GM11168 (cell line): Measurements from ENCODE around the gene SLC16A4.
"Not testable (repeated sequence)": the region's sequence is repeated elsewhere in the genome, so short reads cannot be mapped to it uniquely, and the experiment has no call there.

ENCODE experiments used
- in situ Hi-C: fragments of 300-500 bp; cut with MboI; formaldehyde crosslinking; loops from one replicate; pipeline ENCODE4 v1.12.0; 2022; ENCODE audit warnings: low sequenced_read_pairs; ENCODE audit not compliant: unreplicated experiment

The SLC16A4 gene

DNA sequence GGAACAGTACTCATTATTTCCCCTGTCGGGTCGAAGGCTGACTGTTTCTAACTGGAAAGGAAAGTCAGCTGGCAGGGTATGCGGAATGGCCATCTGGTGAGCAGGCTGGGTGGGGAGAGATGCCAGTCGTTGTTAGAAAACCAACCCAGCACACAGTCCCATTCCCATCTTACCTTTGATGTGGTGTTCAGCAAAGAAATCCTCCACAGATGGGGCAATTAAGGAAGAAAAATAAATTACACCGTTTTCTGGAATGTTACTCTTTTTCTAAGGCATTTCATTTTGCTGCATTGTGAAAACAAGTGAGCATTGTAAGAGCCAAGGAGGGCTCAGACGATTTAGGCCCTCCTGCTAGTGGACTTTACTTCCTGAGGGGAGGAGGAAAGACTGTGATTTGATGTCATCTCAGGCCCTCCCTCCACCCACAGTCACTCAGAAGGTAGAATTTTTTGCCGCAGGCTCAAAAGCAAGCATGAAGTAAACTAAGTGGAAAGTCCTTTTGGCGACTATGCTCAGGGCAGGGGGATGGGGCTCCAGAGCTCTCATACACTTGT, at the start of gene SLC16A4:
SLC16A4 (minus strand) TSS at position 335 of the 554 bp plus-strand sequence. CDS start 1,703 bp downstream, outside the sequence.
- in situ Hi-C loops: no loop called here

DNA sequence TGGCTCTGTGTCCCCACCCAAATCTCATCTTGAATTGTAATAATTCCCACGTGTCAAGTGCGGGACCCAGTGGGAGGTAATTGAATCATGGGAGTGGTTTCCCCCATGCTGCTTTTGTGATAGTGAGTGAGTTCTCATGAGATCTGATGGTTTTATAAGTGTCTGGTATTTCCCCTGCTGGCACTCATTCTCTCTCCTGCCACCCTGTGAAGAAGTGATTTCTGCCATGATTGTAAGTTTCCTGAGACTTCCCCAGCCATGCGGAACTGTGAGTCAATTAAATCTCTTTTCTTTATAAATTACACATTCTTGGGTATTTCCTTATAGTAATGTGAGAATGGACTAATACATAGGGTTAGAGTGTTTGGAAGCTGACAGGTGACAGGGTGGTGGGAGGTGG, 49.0 kb upstream of the SLC16A4 start:
- in situ Hi-C loops: not testable (repeated sequence)

DNA sequence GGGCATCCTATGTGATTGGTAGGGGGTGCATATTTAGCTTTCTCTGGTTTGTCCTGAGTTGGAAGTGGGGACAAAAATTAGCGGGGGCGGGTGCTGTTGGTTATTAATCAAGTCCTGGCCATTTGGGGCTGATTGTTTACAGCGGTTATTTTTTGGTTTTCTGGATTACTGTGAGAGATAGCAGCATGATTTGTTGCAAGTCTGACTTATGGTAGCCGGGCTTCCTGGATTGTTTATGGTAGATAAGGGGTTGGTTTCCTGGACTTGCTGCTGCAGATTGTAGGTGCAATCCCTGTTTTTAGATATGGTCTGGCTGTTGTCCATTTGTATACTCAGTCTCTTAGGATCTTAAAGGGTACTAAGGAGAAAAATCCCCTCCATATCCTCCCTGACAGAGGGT, 48.1 kb upstream of the SLC16A4 start:
- in situ Hi-C loops: no loop called here

DNA sequence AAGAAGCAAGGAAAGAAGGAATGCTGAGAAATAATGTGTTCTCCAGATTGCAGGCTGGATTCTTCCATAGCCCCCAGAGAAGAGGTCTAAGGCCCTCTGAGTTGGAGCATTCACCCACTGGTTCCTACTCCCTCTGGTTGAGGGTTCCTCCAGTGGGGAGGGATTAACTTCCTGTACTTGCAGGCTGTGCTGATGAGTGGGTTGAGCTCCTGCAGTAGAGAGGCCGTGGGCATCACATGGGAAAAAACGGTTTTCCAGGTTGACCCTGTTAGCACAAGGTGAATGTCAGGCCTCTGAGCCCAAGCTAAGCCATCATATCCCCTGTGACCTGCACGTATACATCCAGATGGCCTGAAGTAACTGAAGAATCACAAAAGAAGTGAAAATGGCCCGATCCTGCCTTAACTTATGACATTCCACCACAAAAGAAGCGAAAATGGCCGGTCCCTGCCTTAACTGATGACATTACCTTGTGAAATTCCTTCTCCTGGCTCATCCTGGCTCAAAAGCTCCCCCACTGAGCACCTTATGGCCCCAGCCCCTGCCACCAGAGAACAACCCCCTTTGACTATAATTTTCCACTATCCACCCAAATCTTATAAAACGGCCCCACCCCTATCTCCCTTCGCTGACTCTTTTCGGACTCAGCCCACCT, 46.9 kb upstream of the SLC16A4 start:
- in situ Hi-C loops: not testable (repeated sequence)

DNA sequence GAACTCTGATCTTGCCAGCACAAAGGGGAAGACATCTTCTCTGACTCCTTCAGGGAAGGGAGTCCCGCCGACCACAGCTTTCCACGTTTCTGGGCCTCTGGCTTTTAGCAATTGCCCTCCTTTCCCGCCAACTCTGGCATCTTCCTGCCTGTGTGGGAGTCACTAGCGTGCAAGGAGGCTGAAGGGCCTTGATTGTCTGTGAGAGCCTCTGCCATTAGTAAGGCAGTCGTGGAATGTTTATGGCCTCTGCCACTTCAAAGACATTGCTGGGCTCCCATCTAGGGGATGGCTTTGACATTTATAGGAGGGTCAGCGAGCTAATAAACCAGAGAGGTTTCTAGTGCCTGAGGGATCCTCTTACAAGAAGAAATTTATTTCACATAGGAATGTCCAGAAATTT, 45.8 kb upstream of the SLC16A4 start:
- in situ Hi-C loops: no loop called here

DNA sequence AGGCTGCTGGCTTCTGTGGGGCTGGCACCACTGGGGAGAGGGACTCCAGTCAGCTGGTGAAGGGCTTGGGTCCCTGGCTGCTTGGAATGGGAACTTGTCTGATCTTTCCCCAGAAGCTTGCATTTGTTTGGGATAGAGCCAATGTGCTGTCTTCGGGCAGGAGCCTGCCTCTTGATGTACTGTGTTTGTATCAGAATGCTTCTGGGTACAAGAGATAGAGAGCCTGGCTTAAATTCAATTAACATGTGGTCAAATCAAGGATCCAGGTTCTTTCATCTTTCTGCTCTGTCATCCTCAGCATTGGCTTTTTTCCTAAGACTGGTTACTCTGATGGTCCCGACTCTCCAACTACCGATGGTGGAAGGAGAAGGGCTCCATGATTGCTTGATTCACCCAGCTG, 44.1 kb upstream of the SLC16A4 start:
- in situ Hi-C loops: no loop called here

DNA sequence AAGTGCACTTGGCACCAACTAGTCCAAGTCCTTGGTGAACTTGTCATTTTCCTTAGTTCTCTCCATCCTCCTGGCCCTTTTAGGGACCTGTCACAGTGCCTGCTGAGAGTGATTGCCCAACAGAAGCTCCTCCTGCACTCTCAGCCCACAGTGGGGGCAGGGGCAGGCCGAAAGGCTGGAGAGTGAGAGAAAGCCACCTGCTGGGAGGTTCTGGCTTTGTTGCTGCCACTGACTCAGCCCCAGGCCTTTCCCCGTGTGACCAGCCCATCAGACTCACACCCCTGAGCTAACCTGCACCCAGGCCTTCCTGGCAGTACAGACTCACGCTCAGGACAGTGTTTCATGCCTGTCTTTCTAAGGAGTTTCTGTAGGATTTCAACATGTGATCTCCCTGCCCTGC, 43.0 kb upstream of the SLC16A4 start:
- in situ Hi-C loops: no loop called here

DNA sequence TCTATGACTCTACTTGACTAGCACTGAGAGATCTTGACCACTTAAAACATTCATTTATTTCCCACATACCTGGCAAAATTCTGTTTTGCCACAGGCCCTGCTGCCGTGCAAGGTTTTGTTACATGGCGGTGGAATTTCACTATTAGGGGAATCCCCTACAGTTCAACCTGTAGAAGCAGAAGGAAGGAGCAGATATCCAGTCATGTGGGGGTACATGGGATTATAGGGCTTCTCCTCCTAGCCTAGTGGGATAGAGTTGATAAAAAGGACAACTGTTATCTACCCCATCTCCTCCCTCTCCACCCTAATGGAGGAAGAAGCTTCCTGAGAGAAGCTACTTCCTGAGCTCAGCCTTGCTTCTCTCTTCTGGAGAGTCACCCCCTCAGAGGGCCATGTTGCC, 42.4 kb upstream of the SLC16A4 start:
- in situ Hi-C loops: no loop called here

DNA sequence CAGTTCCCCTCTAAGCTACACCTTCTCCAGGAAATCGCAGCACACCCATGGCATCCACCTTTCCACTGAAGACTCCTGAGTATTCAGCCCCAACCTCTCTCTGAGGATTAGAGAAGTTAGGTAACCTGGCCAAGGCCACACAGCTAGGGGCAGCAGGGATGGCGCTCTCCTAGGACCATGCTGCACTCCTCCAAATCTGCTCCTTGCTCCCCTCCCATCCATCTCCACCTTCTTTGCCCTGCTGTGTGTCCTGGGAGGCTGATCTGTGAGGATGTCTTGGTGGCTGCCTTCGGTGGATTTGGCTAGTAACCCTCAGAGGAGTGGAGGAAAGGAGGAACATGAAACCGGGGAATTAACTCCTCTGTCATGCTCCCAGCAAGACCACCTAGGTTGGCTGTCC, 40.1 kb upstream of the SLC16A4 start:
- in situ Hi-C loops: no loop called here

DNA sequence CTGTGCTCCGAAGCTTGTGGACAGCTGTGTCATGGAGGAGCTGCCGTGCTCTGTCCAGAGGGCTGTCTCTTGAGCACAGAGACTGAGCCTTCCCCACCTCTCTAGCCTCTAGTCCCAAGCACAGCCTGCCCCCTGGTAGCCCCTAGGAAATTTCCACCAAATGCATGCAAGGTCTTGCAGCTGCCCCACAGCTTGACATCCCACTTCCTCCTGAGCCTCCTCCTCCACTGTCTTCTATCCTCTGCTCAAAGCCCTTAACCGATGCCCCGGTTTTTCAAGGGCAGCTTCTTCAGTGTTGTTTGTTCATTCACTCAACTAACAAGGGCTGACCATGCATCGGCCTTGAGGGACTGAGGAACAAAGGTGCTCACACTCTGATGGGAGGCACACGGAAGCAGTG, 39.5 kb upstream of the SLC16A4 start:
- in situ Hi-C loops: no loop called here

DNA sequence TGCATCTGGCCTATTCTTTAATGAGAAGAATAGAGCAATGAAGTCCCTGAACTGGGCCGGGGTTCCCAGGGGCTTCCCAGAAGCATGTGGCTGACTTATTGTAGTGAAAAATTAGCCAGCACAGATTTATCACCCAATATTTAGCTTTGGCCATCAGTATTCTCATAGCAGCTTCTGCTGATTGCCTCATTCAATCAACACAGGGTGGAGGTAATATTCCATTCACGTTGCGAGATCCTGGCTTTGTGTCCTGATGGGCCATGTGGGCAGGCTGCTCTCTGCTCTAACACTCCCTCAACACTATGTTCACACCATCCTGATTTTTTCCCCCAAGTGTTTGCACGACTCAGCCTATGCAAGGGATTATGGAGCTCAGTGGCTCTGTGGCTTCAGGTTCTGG, 38.1 kb upstream of the SLC16A4 start:
- in situ Hi-C loops: no loop called here

DNA sequence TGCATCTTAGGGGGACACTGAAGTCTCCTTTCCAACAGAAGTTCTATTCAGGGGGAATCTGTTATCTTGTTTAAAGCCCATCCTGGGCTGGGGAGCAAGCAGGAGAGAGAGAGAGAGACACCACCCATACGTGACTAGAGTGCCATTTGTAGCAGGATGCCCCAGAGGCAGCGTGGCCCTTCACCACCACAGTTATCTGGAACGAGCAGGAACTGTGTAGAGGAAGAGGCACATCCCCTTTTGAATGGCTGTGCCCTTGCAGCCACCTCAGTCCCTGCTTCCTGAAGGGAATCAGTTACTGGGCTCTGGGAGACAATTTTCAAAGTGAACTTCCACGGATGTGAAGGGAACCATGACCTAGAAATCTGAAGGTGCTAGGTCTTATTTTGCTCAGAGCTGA, 36.0 kb upstream of the SLC16A4 start:
- in situ Hi-C loops: no loop called here

DNA sequence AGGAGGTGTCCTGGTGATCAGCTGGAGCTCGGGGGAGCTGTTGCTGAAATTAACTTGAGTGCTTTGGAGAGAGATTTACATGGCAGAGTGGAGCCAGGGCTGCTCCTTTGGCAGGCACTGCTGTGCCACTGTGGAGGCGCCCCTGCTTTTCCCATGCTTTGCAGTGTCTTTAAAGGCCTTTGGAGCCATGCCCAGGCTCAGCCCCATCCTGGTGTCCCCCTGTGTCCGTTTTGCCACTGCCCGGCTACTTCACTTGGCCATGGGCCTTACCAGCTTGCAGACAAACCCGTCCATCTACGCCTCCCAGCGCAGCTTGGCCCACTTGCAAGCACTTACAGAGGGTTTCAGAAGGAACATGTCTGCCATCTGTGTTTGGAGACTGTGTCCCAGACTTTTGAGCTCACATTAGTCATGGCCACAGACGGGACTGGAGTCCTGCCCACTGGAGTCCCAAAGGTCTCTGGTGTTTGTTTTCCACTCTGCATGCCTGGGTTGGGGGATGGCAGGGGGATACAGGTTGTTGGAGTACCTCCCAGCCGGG, 34.9 kb upstream of the SLC16A4 start:
- in situ Hi-C loops: no loop called here

DNA sequence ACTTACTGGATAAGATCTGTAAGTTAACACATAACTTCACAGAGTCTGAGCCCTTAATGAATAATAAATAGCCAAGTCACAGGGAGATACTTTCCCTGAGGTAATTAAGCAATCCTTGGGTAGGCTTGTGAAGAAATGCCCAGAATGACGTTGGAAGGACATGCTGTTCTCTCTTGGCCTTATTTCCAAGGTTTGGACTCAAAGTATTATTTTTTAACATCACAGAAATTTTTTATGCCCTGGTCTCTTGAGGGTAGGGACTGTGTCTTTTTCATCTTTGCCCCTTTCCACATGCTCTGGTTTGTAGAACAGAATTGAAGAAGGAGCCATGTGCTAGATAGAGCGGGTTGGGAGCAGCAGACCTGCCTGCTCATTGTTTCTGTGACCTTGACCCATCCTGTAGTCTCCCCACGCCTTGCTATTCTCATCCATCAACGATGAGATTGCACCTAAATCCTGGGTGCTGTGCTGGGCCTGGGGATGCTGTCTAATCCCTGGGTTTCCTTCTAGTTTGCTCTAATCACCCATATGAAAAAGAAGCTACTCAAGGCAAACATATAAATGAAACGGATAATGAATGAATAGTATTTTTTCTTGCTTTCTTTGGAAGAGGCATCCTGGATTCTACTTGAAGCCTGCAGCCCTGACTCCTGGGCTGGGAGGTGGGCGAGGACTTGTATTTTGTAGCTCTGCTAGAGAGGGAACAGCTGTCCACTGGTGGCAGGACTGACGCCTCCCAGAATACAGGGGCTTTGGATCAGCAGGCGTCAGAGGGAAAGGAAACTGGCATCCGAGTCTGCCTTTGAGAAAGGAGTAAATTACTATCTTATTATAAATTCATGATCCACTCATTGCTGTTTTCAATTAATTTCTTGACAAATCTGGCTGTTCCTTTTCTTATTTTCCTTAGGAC, 34.1 kb upstream of the SLC16A4 start:
- in situ Hi-C loops: no loop called here

DNA sequence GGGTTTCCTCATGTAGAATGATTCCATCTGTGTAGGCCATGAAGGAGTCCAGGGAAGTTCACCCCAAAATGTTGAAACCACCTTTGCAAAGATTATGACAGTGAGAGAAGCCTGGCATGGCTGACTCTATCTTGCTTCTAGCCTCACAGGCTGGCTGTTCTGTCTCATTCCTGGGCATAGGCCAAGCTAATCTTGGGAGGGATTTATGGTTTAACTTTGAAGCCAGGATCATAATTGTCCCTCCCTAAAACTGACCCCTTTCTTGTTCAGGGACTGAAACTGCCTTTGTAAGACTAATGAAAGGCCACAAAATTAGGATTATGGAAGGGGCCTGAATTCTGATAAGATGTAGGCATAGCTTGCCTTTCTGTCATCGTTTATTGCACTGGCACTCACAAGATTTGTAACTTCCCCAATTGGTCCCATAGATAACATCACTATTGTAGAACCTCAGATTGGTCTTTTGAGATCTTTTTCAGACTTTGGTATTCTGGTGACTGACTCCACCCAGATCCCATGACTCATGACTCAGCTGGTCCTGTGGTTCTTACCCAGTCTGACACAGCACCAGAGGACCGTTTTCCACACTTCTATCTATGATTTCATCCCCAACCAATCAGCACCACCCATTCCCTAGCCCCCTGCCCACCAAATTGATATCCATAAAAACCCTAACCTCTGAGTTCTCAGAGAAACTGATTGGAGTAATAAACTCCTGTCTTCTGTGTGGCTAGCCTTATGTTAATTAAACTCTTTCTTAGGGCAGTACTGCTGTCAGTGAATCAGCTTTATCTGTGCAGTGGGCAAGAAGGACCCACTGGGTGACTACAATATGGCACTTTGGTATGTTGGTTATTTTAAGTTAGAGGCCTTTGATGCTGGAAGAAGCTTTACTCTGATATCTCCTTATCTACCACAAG, 30.3 kb upstream of the SLC16A4 start:
- in situ Hi-C loops: no loop called here

DNA sequence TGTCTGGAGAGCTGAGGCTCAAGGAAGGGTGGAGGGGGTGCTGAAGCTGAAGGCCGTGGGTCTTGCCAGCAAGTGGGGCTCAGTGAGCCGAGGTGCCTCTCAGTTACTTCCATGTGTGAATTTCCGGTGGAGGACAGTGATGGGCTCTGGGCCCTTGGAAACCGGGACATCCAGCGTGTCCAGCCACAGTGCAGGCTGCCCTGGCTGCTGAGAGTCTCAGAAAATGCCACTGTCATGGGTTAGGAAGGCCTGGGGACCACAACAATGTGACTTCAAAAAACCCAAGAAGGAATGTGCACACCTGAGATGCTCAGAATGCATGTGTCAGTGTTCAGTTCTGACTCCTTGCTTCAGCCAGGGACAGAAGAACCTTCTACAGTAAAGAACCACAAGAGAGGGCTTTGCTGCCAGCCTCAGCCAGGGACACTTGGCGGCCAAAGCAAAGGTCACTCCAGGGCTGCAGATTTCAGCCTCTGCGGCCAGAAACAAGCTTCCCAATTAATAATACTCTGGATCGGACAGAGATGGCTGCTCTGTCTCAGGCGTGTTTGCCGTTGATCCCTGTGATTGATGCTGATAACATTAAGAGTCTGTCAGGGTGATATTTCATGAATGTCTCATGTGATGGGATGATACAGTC, 29.3 kb upstream of the SLC16A4 start:
- in situ Hi-C loops: no loop called here

DNA sequence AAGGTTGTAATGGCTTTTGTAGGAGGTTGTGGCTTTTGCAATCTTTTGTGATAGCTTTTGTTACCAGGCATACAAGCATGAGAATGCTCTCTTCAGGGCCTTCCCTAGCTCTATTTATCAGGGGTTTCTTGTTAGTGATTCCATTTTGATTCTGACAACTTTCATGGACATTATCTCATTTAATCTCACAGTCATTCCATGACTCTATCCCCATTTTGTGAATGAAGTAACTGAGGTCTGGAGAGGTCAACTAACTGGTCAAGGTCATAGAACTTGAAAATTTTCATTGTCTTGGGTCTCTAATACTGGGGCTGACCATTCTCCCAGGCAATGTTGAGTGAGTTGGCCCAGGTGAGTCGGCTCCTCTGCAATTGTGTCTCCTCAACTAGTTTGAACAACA, 27.9 kb upstream of the SLC16A4 start:
- in situ Hi-C loops: loop anchor here (5.0 kb wide), 1 partner anchor 34 kb away; the partner anchor contains the start of gene PROK1

DNA sequence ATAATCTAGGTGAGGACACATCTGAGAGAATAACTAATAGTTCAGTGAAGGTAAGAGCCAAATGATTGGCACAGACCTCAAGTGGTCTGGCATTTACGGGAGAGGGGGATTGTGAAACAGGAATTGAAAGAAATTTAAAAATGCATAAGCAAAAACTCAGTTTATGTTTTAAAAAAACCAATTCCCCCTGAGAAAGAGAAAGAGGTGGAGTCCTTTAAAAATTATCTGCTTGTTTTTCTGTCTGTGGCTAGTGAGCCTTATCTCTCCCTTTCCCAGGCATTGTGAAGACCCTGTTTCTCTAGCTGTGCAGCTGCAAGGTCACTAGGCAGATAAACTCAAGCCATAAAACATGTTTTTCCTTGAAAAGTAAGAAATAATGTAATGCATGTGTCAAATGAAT, 22.2 kb upstream of the SLC16A4 start:
- in situ Hi-C loops: not testable (repeated sequence)

DNA sequence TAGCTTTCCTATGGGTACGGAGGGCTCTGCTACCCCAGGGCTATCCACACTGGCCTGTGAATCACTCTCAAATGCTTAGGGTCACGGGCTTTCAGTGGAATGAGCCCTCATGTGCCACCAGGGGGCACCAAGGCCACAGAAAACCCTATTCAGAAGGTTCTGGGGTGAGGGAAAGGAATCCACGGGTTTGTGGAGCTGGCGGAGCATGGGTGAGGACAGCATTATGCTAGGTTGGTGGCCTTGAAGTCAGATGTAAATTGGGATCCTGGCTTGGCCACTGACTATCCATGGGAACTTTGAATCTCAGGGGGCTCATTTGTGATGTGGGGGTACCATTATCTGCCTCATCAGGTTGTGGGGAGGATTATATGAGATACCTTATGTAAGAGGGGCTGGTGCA, 21.8 kb upstream of the SLC16A4 start:
- in situ Hi-C loops: no loop called here
